Progenitor cell of endocrine pancreas (in vitro differentiated cells): Measurements from ENCODE around the gene ARFGAP1. TPM values are rescaled to one million over a fixed set of nuclear protein-coding genes. Genes with fewer than 3 reads are reported as not detected.
A peak's percentile ranks its signal among the peaks of the same experiment; 100 is the strongest.

Source experiments
- DNase-seq: peaks from one replicate; pipeline ENCODE4 v3.0.0; 2021; ENCODE audit warnings: low spot score; ENCODE audit not compliant: unreplicated experiment
- H3K27ac Mint-ChIP-seq: 2 replicates; pipeline ENCODE4 v1.8.0; 2021; ENCODE audit warnings: mild to moderate bottlenecking, moderate library complexity, mixed read lengths
- H3K27me3 Mint-ChIP-seq: 2 replicates; pipeline ENCODE4 v1.8.0; 2021; ENCODE audit warnings: mixed read lengths
- H3K36me3 Mint-ChIP-seq: 2 replicates; pipeline ENCODE4 v1.8.0; 2022; ENCODE audit warnings: mixed read lengths; ENCODE audit not compliant: insufficient read depth
- H3K4me1 Mint-ChIP-seq: 2 replicates; pipeline ENCODE4 v1.8.0; 2021; ENCODE audit warnings: low read depth, mixed read lengths
- H3K4me3 Mint-ChIP-seq: 2 replicates; pipeline ENCODE4 v1.8.0; 2021; ENCODE audit warnings: low read depth, mild to moderate bottlenecking, moderate library complexity, mixed read lengths
- H3K9me3 Mint-ChIP-seq: 2 replicates; pipeline ENCODE4 v1.8.0; 2021; ENCODE audit warnings: low read depth, mixed read lengths
- CTCF ChIP-seq: fragments of 200-600 bp; sonication (generic); IDR thresholded peaks from one replicate; pipeline ENCODE4 v1.5.0; 2021; ENCODE audit warnings: antibody characterized with exemption, mild to moderate bottlenecking; ENCODE audit not compliant: unreplicated experiment
- total RNA-seq: library from RNA; stranded (reverse); gene quantifications from 2 replicates; pipeline ENCODE4 v1.2.1, GENCODE V29; 2021

The ARFGAP1 gene
- total RNA-seq, 1 donor from 2014 or later, result 119 TPM

DNA sequence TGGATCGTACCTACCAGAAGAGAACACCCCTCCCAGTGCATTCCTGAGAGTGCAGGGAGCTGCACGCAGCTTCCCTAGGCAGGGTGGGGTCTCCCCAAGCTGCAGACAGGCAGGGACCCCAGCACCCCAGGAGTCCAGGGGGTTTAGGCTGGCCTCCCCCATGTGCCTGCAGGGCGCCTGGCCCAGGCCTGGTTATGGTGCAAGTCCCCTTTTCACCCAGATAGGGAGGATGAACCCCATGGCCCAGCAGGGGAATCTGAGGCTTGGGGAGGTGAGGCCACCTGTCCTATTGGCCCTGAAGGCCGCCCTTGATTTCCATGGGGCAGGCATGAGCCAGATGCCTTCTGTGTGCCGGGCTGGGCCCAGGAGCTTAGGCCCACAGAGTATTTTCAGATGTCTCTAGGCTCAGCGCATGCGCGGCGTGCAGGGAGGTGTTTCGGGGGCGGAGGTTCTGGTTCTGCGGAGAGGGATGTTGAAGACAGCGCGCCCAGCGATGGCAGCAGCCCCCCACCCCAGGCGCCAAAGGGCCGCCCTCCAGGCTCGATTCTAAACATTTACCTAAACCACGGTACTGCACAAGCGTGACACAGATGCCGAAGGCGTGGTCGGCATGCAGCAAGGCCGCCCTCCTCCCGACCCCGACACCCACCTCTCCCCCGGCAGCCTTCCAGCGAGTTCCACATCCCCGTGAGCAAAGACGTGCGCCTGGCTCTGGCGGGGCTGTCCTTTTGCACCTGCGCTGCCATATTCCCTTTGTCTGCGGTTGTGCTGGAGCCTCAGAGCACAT is 49.7 kb downstream of the ARFGAP1 start:
- no peak for TF ChIP-seq CTCF
- no peak overlapping the region for H3K4me3 Mint-ChIP-seq
- no peaks in the 10 kb centered on the region for H3K4me1 Mint-ChIP-seq
- no peak for DNase-seq
- peaks cover 12% of the 10 kb centered on the region for H3K27me3 Mint-ChIP-seq
- H3K9me3 Mint-ChIP-seq, result no peaks in the 10 kb centered on the region
- no peak overlapping the region for H3K27ac Mint-ChIP-seq
- H3K36me3 Mint-ChIP-seq, result no peaks in the 10 kb centered on the region

DNA sequence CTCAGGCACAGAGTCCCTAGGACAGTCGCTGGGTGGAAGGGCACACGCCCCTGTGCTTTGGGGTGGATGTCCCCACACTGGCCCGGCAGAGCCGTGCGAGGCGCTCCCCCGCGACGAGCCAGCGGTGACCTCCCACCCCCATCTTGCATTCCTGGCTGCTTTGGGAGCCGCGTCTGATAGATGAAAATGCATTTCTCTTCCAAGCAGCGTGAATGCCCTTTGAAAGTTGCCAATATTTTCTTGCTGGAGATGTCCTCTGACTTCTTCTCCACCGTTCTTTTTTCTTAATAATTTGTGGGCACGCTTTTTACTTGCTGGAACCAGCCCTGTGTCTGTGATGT is 50.3 kb downstream of the ARFGAP1 start:
- no peaks in the 10 kb centered on the region for H3K4me1 Mint-ChIP-seq
- H3K36me3 Mint-ChIP-seq, result no peaks in the 10 kb centered on the region
- H3K4me3 Mint-ChIP-seq, result no peak overlapping the region
- H3K9me3 Mint-ChIP-seq, result no peaks in the 10 kb centered on the region
- H3K27ac Mint-ChIP-seq, result peak overlapping the region; percentile 51
- TF ChIP-seq CTCF, result no peak
- no peak for DNase-seq
- peaks cover 12% of the 10 kb centered on the region for H3K27me3 Mint-ChIP-seq

DNA sequence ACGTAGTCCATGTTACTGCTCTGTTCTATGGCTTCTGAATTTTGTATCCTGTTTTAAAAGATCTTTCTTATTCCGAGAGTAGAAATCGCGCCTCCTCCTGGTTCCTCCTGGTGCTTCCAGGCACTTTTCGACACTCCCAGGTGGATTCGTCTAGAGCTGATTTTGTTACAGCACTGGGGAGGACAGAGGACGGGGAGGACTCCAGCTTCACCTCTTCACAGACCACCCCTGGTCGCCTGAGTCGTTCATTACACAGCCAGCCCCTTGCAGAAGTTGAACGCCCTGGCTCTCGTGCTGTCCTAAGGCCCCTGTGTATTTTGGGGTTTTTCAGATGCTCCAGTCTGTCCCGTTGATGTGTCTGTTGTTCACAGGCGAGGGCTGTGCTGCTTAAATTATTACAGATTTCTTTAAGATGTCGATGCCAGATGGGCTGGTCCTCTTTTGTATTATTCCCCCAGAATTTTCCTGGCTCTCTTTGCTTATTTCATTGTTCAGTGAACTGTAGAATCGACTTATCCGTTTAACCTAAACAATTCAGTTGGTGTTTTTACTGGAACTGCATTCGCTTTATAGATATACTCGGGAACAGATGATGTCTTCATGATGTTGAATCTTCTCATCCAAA is 50.9 kb downstream of the ARFGAP1 start:
- Mint-ChIP-seq H3K4me3 (no peak overlapping the region), H3K27me3 (peaks cover 12% of the 10 kb centered on the region), H3K36me3 (no peaks in the 10 kb centered on the region), H3K27ac (peak overlapping the region; percentile 51), H3K9me3 (no peaks in the 10 kb centered on the region), H3K4me1 (no peaks in the 10 kb centered on the region)
- no peak for DNase-seq
- TF ChIP-seq CTCF, result no peak

DNA sequence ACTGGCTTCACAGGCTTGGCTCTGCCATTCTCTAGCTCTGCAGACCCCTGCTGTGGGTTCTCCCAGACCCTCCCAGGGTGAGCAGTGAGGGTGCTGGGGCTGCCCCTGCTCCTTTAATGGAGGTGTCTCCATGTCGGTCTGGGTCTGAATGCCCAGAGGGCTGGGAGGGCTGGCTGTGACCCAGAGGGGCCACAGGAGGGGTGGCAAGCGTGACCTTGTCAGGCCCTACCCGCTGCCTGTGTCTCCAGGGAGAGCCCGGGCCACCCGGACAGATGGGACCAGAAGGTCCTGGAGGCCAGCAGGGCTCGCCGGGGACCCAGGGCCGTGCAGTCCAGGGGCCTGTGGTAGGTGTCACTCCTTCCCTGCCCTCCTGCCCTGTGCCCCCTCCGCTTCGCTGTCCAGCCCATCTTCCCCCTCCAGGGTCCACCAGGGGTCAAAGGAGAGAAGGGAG is 52.4 kb downstream of the ARFGAP1 start:
- Mint-ChIP-seq H3K36me3 (no peaks in the 10 kb centered on the region), H3K4me1 (no peaks in the 10 kb centered on the region), H3K9me3 (no peaks in the 10 kb centered on the region), H3K4me3 (no peak overlapping the region), H3K27me3 (peaks cover 12% of the 10 kb centered on the region), H3K27ac (no peak overlapping the region)
- DNase-seq, result no peak
- no peak for TF ChIP-seq CTCF

- Mint-ChIP-seq H3K27me3 (peaks cover 12% of the 10 kb centered on the region), H3K4me1 (no peaks in the 10 kb centered on the region)
- TF ChIP-seq CTCF, result no peak
These were observed 53.1 kb downstream of the ARFGAP1 start for GRCh38 chr20:63325554-63326313.

More at GRCh38 chr20:63325554-63326313, 53.1 kb downstream of the ARFGAP1 start:
- Mint-ChIP-seq H3K36me3 (no peaks in the 10 kb centered on the region), H3K4me3 (no peak overlapping the region), H3K27ac (no peak overlapping the region), H3K9me3 (no peaks in the 10 kb centered on the region)
- no peak for DNase-seq
